HEK293 (cell line): ENCODE data around the gene NAA16.

Experiments
- BCL11B ChIP-seq: fragments of 450-650 bp; formaldehyde crosslinking; IDR thresholded peaks from 2 replicates; pipeline ENCODE4 v1.5.1; 2016; ENCODE audit warnings: low read depth, missing biosample characterization, missing genetic modification characterization
- CTCF ChIP-seq: fragments of 450-650 bp; formaldehyde crosslinking; IDR thresholded peaks from 2 replicates; pipeline ENCODE4 v1.5.1; 2016; ENCODE audit warnings: missing biosample characterization, missing genetic modification characterization
- YY1 ChIP-seq: fragments of 450-650 bp; formaldehyde crosslinking; IDR thresholded peaks from 2 replicates; pipeline ENCODE4 v1.5.1; 2018; ENCODE audit warnings: missing biosample characterization, missing genetic modification characterization
- ZBTB49 ChIP-seq: fragments of 450-650 bp; formaldehyde crosslinking; IDR thresholded peaks from 2 replicates; pipeline ENCODE4 v1.5.1; 2016; ENCODE audit warnings: missing biosample characterization, missing genetic modification characterization, low read depth
- ZEB2 ChIP-seq: fragments of 450-650 bp; formaldehyde crosslinking; IDR thresholded peaks from 2 replicates; pipeline ENCODE4 v1.5.1; 2016; ENCODE audit warnings: missing biosample characterization, missing genetic modification characterization
- ZNF121 ChIP-seq: fragments of 450-650 bp; formaldehyde crosslinking; IDR thresholded peaks from 2 replicates; pipeline ENCODE4 v1.5.1; 2016; ENCODE audit warnings: missing biosample characterization, missing genetic modification characterization
- ZNF174 ChIP-seq: fragments of 450-650 bp; formaldehyde crosslinking; IDR thresholded peaks from 2 replicates; pipeline ENCODE4 v1.5.0; 2017; ENCODE audit warnings: missing biosample characterization, mild to moderate bottlenecking, missing genetic modification characterization
- ZNF175 ChIP-seq: fragments of 450-650 bp; formaldehyde crosslinking; IDR thresholded peaks from 2 replicates; pipeline ENCODE4 v1.5.1; 2016; ENCODE audit warnings: missing biosample characterization, missing genetic modification characterization
- ZNF239 ChIP-seq: fragments of 450-650 bp; formaldehyde crosslinking; IDR thresholded peaks from 2 replicates; pipeline ENCODE4 v1.5.1; 2016; ENCODE audit warnings: missing biosample characterization, missing genetic modification characterization
- ZNF404 ChIP-seq: fragments of 450-650 bp; formaldehyde crosslinking; IDR thresholded peaks from 2 replicates; pipeline ENCODE4 v1.5.1; 2017; ENCODE audit warnings: missing biosample characterization, missing genetic modification characterization
- ZNF561 ChIP-seq: fragments of 450-650 bp; IDR thresholded peaks from 2 replicates; pipeline ENCODE4 v1.5.1; 2018; ENCODE audit warnings: missing biosample characterization, missing genetic modification characterization, borderline replicate concordance
- ZNF707 ChIP-seq: fragments of 450-650 bp; formaldehyde crosslinking; IDR thresholded peaks from 2 replicates; pipeline ENCODE4 v1.5.1; 2016; ENCODE audit warnings: missing biosample characterization, missing genetic modification characterization
- ZNF830 ChIP-seq: fragments of 450-650 bp; IDR thresholded peaks from 2 replicates; pipeline ENCODE4 v1.5.0; 2018; ENCODE audit warnings: missing biosample characterization, missing genetic modification characterization, low read depth, mild to moderate bottlenecking, moderate library complexity
- ZNF843 ChIP-seq: fragments of 450-650 bp; formaldehyde crosslinking; IDR thresholded peaks from 2 replicates; pipeline ENCODE4 v1.5.1; 2016; ENCODE audit warnings: missing biosample characterization, missing genetic modification characterization

- TF ChIP-seq CTCF (tag by site-specific recombination) (no peak), ZNF561 (no peak), ZNF404 (no peak), ZNF707 (tag by site-specific recombination) (no peak), ZNF121 (tag by site-specific recombination) (no peak), ZNF174 (no peak), ZNF830 (tag by site-specific recombination) (no peak), YY1 (no peak), BCL11B (tag by site-specific recombination) (no peak), ZNF175 (tag by site-specific recombination) (no peak), ZBTB49 (tag by site-specific recombination) (no peak), ZEB2 (tag by site-specific recombination) (no peak), ZNF239 (tag by site-specific recombination) (no peak), ZNF843 (tag by site-specific recombination) (no peak)
Observed at GRCh38 chr13:41296879-41297646, 14.0 kb upstream of the NAA16 start.
